HCT116 (cell line): ENCODE measurements around the gene SLC8A1. TPM values are rescaled to one million over a fixed set of nuclear protein-coding genes. Genes with fewer than 3 reads are reported as not detected.

ENCODE experiments used
- ATAC-seq: fragments of 200-7000 bp; cut with Tn5 transposase; 2 replicates; pipeline ENCODE4 v1.9.1; 2020; ENCODE audit warnings: mild to moderate bottlenecking, moderate library complexity
- BruUV-seq: library from RNA; stranded (reverse); fragments of 400-500 nt; replicated peaks from 2 replicates; lab custom pipeline; 2021; lab: Mats Ljungman, UMichigan
- CTCF ChIA-PET: fragments of 300-600 bp; sonication (Branson Sonifier 250); formaldehyde crosslinking; loops from one replicate; lab custom pipeline; 2021; ENCODE audit warnings: antibody characterized with exemption; lab: Charles Lee
- POLR2A ChIA-PET: fragments of 300-600, 350-600 bp; sonication (Branson Sonifier 250); formaldehyde crosslinking; loops from one replicate; lab custom pipeline; 2021; ENCODE audit warnings: antibody characterized with exemption; lab: Charles Lee
- RAD21 ChIA-PET, 2 experiments: fragments of 300-600 bp; sonication (Branson Sonifier 250); formaldehyde crosslinking; loops; one replicate each; lab custom pipeline; 2023; ENCODE audit warnings: low total read pairs in 2 of 2; ENCODE audit not compliant: uncharacterized antibody in 2 of 2, unreplicated experiment in 2 of 2, low non-redundant PET in 1 of 2; lab: Charles Lee
- DNase-seq: peaks from one replicate; pipeline ENCODE4 v3.0.0-alpha.2; 2010; ENCODE audit warnings: low read depth, low spot score
- H2AFZ ChIP-seq: fragments of 200-600 bp; shearing (Covaris generic), sonication (generic); 2 replicates; pipeline ENCODE4 v1.6.1; 2017; ENCODE audit warnings: low read depth, mixed run types, mixed read lengths, antibody characterized with exemption, low read length; ENCODE audit not compliant: poor library complexity, severe bottlenecking
- H3K27ac ChIP-seq: 2 replicates; pipeline ENCODE4 v1.5.1; 2012; ENCODE audit warnings: low read depth, low read length
- H3K27me3 ChIP-seq: fragments of 200-600 bp; sonication (generic); 2 replicates; pipeline ENCODE4 v1.6.1; 2016; ENCODE audit warnings: mixed run types, low read length, mixed read lengths; ENCODE audit not compliant: insufficient read depth
- H3K36me3 ChIP-seq, 2 experiments: fragments of 200-500 bp in 1 of 2; fragments of 200-600 bp in 1 of 2; sonication (Bioruptor generic) in 1 of 2; sonication (generic) in 1 of 2; 2 replicates each; pipeline versions ENCODE4 v1.5.1 to v1.6.1; 2014 to 2016; ENCODE audit warnings: low read length in 2 of 2, inconsistent platforms in 1 of 2, mixed read lengths in 1 of 2, mixed run types in 1 of 2; ENCODE audit not compliant: insufficient read depth in 2 of 2, control insufficient read depth in 1 of 2
- H3K4me1 ChIP-seq, 2 experiments: fragments of 200-600 bp in 1 of 2; sonication (generic) in 1 of 2; 2 replicates each; pipeline versions ENCODE4 v1.5.1 to v1.6.1; 2012 to 2017; ENCODE audit warnings: low read length in 2 of 2, inconsistent platforms in 1 of 2, mild to moderate bottlenecking in 1 of 2, mixed read lengths in 1 of 2, mixed run types in 1 of 2, moderate library complexity in 1 of 2; ENCODE audit not compliant: insufficient read depth in 2 of 2, control insufficient read depth in 1 of 2
- H3K4me2 ChIP-seq: fragments of 200-600 bp; sonication (generic); 2 replicates; pipeline ENCODE4 v1.6.1; 2017; ENCODE audit warnings: mixed run types, low read length, mixed read lengths
- H3K4me3 ChIP-seq, 2 experiments: fragments of 200-600 bp in 1 of 2; sonication (generic) in 1 of 2; replicated peaks in 1 of 2; 2 replicates each; pipeline ENCODE4 v1.5.1; 2011 to 2016; ENCODE audit warnings: low read length in 2 of 2, control low read depth in 1 of 2, low read depth in 1 of 2, mild to moderate bottlenecking in 1 of 2, mixed read lengths in 1 of 2, mixed run types in 1 of 2
- H3K79me2 ChIP-seq: fragments of 200-600 bp; sonication (generic); 2 replicates; pipeline ENCODE4 v1.6.1; 2017; ENCODE audit warnings: mild to moderate bottlenecking, mixed run types, low read length, moderate library complexity, mixed read lengths; ENCODE audit not compliant: insufficient read depth
- H3K9ac ChIP-seq: fragments of 200-600 bp; sonication (generic); 2 replicates; pipeline ENCODE4 v1.6.1; 2016; ENCODE audit warnings: low read length, mixed read lengths
- H3K9me2 ChIP-seq: fragments of 200-600 bp; sonication (generic), shearing (Covaris generic); 2 replicates; pipeline ENCODE4 v1.6.1; 2017; ENCODE audit warnings: mixed run types, mild to moderate bottlenecking, moderate library complexity; ENCODE audit not compliant: insufficient read depth
- H3K9me3 ChIP-seq, 2 experiments: fragments of 200-500 bp in 1 of 2; fragments of 200-600 bp in 1 of 2; sonication (Bioruptor generic) in 1 of 2; sonication (generic) in 1 of 2; 2 replicates each; pipeline ENCODE4 v1.6.1; 2014 to 2017; ENCODE audit warnings: low read length in 2 of 2, mixed read lengths in 2 of 2, inconsistent platforms in 1 of 2, low read depth in 1 of 2, mild to moderate bottlenecking in 1 of 2, mixed run types in 1 of 2, moderate library complexity in 1 of 2; ENCODE audit not compliant: control insufficient read depth in 1 of 2, insufficient read depth in 1 of 2
- H4K20me1 ChIP-seq: fragments of 200-600 bp; sonication (generic), shearing (Covaris generic); 2 replicates; pipeline ENCODE4 v1.6.1; 2017; ENCODE audit warnings: mixed run types, mild to moderate bottlenecking, moderate library complexity; ENCODE audit not compliant: insufficient read depth
- CBX3 ChIP-seq: IDR thresholded peaks from 2 replicates; pipeline ENCODE4 v1.6.1; 2012; ENCODE audit warnings: low read depth
- CEBPB ChIP-seq: IDR thresholded peaks from 2 replicates; pipeline ENCODE4 v1.6.1; 2012; ENCODE audit warnings: low read depth
- EGR1 ChIP-seq: IDR thresholded peaks from 2 replicates; pipeline ENCODE4 v1.6.1; 2012; ENCODE audit warnings: low read depth
- ELF1 ChIP-seq: IDR thresholded peaks from 2 replicates; pipeline ENCODE4 v1.6.1; 2012; ENCODE audit warnings: low read depth, borderline replicate concordance
- EZH2 ChIP-seq: fragments of 200-600 bp; sonication (generic); IDR thresholded peaks from 2 replicates; pipeline ENCODE4 v1.6.1; 2017; ENCODE audit warnings: antibody characterized with exemption, mixed run types
- EZH2phosphoT487 ChIP-seq: fragments of 200-600 bp; IDR thresholded peaks from 2 replicates; pipeline ENCODE4 v1.6.1; 2018; ENCODE audit warnings: antibody characterized with exemption, borderline replicate concordance
- JUND ChIP-seq: IDR thresholded peaks from 2 replicates; pipeline ENCODE4 v1.6.1; 2012
- MAX ChIP-seq: IDR thresholded peaks from 2 replicates; pipeline ENCODE4 v1.6.1; 2012
- POLR2A ChIP-seq: IDR thresholded peaks from 2 replicates; pipeline ENCODE4 v1.7.0; 2011; ENCODE audit warnings: borderline replicate concordance; ENCODE audit not compliant: insufficient read depth, insufficient read length; ENCODE audit errors: extremely low read depth
- POLR2AphosphoS5 ChIP-seq: IDR thresholded peaks from 2 replicates; pipeline ENCODE4 v1.6.1; 2011; ENCODE audit warnings: mild to moderate bottlenecking, low read depth, low read length, moderate library complexity
- SIN3A ChIP-seq: IDR thresholded peaks from 2 replicates; pipeline ENCODE4 v1.6.1; 2012; ENCODE audit warnings: low read depth
- SRF ChIP-seq: IDR thresholded peaks from 2 replicates; pipeline ENCODE4 v1.6.1; 2012; ENCODE audit warnings: low read depth
- TCF7L2 ChIP-seq: IDR thresholded peaks from 2 replicates; pipeline ENCODE4 v1.7.0; 2011; ENCODE audit warnings: borderline replicate concordance, inconsistent platforms; ENCODE audit not compliant: insufficient read depth, insufficient read length; ENCODE audit errors: extremely low read depth
- YY1 ChIP-seq: IDR thresholded peaks from 2 replicates; pipeline ENCODE4 v1.6.1; 2011; ENCODE audit warnings: low read length, low read depth, moderate library complexity, mild to moderate bottlenecking; ENCODE audit not compliant: insufficient replicate concordance; ENCODE audit errors: extremely low read depth
- ZBTB33 ChIP-seq: IDR thresholded peaks from 2 replicates; pipeline ENCODE4 v1.6.1; 2011; ENCODE audit warnings: mild to moderate bottlenecking, low read length, moderate library complexity; ENCODE audit not compliant: insufficient replicate concordance; ENCODE audit errors: extremely low read depth
- intact Hi-C: fragments of 100-400 bp; cut with micrococcal nuclease; formaldehyde crosslinking; loops from 2 replicates; pipeline ENCODE4 v1.10.0; 2022
- total RNA-seq: library from RNA; stranded (reverse); gene quantifications from one replicate; pipeline ENCODE4 v1.2.1, GENCODE V29; 2021; ENCODE audit not compliant: unreplicated experiment
- TF ChIP-seq, protein P1 (sequence below), 3 experiments: fragments of 200-600 bp in 1 of 3; sonication (generic) in 1 of 3; IDR thresholded peaks in 2 of 3; conservative IDR thresholded peaks in 1 of 3; 2 replicates each; pipeline ENCODE4 v1.5.1; 2012 to 2017; ENCODE audit warnings: low read depth in 2 of 3, low read length in 2 of 3, antibody characterized with exemption in 1 of 3, borderline replicate concordance in 1 of 3, control low read depth in 1 of 3, mild to moderate bottlenecking in 1 of 3, mixed read lengths in 1 of 3, mixed run types in 1 of 3, moderate library complexity in 1 of 3; ENCODE audit not compliant: insufficient read depth in 1 of 3
- TF ChIP-seq, protein P2 (sequence below): IDR thresholded peaks from 2 replicates; pipeline ENCODE4 v1.6.1; 2012; ENCODE audit warnings: low read depth
- TF ChIP-seq, protein P3 (sequence below): IDR thresholded peaks from 2 replicates; pipeline ENCODE4 v1.6.1; 2012

Gene SLC8A1
- total RNA-seq, 1 experiment from 2014 or later: 0.07 TPM

DNA sequence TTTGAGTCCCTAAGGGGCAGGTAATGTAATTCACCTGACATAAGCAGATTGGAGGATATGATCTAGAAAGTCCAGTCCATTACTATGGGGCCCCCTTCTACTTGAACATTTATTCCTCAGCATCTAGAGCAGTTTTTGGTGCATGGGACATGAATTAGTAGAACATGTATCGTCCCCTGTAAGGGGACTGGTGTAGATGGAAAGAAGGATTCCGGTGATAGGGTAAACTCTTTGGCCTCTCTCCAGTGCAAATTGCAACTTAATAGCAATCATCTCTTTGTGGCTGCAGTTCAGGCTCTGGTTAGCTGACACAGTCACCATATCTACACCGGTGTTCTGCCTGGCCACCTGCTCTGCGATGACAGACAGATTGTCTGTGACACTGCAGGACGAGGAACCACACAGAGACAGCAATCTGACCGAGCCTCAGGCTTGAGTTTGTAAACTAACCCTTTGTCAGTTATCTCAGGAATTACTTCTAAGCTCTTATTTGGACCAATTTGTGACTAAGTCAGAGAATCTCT lies 6.4 kb upstream of the SLC8A1 start:
- intact Hi-C loops: no loop called here
- Histone ChIP-seq H3K9ac (no peak overlapping the region), H3K27ac (no peak overlapping the region), H2AFZ (no peak overlapping the region), H3K4me1 (no peaks in the 10 kb centered on the region), H3K36me3 (no peaks in the 10 kb centered on the region), H3K9me2 (no peaks in the 10 kb centered on the region), H3K9me3 (no peaks in the 10 kb centered on the region), H3K27me3 (no peaks in the 10 kb centered on the region), H3K4me3 (no peak overlapping the region), H3K4me2 (no peak overlapping the region), H3K79me2 (no peaks in the 10 kb centered on the region), H4K20me1 (no peaks in the 10 kb centered on the region)
- ChIA-PET RAD21 (no interaction called here), CTCF (interaction anchor here (1.2 kb wide), 1 partner anchor 9 kb away, joined by 3 read pairs; no protein-coding TSS in a partner anchor), POLR2A (no interaction called here)
- TF ChIP-seq CEBPB (no peak), EZH2 (no peak), EGR1 (no peak), JUND (no peak), MAX (no peak), YY1 (no peak), ZBTB33 (no peak), POLR2A (no peak), ELF1 (no peak), CBX3 (no peak), TCF7L2 (no peak), SIN3A (no peak), POLR2AphosphoS5 (no peak), SRF (no peak), EZH2phosphoT487 (no peak)
- TF ChIP-seq, protein P1, sequence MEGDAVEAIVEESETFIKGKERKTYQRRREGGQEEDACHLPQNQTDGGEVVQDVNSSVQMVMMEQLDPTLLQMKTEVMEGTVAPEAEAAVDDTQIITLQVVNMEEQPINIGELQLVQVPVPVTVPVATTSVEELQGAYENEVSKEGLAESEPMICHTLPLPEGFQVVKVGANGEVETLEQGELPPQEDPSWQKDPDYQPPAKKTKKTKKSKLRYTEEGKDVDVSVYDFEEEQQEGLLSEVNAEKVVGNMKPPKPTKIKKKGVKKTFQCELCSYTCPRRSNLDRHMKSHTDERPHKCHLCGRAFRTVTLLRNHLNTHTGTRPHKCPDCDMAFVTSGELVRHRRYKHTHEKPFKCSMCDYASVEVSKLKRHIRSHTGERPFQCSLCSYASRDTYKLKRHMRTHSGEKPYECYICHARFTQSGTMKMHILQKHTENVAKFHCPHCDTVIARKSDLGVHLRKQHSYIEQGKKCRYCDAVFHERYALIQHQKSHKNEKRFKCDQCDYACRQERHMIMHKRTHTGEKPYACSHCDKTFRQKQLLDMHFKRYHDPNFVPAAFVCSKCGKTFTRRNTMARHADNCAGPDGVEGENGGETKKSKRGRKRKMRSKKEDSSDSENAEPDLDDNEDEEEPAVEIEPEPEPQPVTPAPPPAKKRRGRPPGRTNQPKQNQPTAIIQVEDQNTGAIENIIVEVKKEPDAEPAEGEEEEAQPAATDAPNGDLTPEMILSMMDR (IDR thresholded peaks at IDR 0.05 in 2 of 3, conservative IDR thresholded peaks at IDR 0.05 in 1 of 3; ENCODE audit: borderline replicate concordance in 1 of 3, insufficient read depth in 1 of 3, low read depth in 2 of 3, low read length in 2 of 3): no peak
- TF ChIP-seq, protein P2, sequence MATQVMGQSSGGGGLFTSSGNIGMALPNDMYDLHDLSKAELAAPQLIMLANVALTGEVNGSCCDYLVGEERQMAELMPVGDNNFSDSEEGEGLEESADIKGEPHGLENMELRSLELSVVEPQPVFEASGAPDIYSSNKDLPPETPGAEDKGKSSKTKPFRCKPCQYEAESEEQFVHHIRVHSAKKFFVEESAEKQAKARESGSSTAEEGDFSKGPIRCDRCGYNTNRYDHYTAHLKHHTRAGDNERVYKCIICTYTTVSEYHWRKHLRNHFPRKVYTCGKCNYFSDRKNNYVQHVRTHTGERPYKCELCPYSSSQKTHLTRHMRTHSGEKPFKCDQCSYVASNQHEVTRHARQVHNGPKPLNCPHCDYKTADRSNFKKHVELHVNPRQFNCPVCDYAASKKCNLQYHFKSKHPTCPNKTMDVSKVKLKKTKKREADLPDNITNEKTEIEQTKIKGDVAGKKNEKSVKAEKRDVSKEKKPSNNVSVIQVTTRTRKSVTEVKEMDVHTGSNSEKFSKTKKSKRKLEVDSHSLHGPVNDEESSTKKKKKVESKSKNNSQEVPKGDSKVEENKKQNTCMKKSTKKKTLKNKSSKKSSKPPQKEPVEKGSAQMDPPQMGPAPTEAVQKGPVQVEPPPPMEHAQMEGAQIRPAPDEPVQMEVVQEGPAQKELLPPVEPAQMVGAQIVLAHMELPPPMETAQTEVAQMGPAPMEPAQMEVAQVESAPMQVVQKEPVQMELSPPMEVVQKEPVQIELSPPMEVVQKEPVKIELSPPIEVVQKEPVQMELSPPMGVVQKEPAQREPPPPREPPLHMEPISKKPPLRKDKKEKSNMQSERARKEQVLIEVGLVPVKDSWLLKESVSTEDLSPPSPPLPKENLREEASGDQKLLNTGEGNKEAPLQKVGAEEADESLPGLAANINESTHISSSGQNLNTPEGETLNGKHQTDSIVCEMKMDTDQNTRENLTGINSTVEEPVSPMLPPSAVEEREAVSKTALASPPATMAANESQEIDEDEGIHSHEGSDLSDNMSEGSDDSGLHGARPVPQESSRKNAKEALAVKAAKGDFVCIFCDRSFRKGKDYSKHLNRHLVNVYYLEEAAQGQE: no peak
- TF ChIP-seq, protein P3, sequence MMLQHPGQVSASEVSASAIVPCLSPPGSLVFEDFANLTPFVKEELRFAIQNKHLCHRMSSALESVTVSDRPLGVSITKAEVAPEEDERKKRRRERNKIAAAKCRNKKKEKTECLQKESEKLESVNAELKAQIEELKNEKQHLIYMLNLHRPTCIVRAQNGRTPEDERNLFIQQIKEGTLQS: no peak
- ATAC-seq: no peak
- BruUV-seq: no TSS peak
- DNase-seq: no peak
